Measurements from ENCODE around the gene SIM2. TPM values are rescaled to one million over a fixed set of nuclear protein-coding genes. Genes with fewer than 3 reads are reported as not detected.

The SIM2 gene
- total and polyA plus RNA-seq, 9 donors = 0.01 to 0.23 (median 0.11) TPM; not detected in 4

DNA sequence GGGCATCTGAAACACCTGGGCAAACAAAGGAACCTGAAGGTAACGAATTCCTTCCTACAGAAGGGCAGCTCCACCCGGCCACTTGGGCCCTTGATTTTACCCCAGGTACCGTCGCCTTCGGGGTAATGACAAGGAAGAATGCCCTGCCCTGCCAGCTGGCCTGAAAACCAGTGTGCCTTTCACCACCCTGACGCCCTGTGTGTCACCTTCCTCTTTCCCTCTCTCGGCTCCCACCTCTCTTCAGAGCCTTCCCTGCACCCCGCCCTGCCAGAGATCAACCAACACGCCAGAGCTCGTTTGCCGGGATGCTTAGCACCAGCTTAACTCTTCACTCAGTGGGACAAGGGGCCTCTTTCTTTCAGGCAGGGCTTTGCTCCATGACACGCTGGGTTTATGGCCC, 86.0 kb downstream of the SIM2 start:
- no peaks in the 10 kb centered on the region for H3K4me1 ChIP-seq (ENCODE audit: insufficient read depth)
- intact Hi-C loops (cut with DNase I) = no loop called here
- no peaks in the 10 kb centered on the region for H3K36me3 ChIP-seq
- no peak overlapping the region for H3K27ac ChIP-seq
- no peak overlapping the region for H3K4me3 ChIP-seq
- H3K27me3 ChIP-seq = no peaks in the 10 kb centered on the region
- 95 to 98% (median 97%) methylated on average over 12 of the region's 12 CpGs for WGBS, 3 donors
- DNase-seq = no peak
- TF ChIP-seq, protein P1, sequence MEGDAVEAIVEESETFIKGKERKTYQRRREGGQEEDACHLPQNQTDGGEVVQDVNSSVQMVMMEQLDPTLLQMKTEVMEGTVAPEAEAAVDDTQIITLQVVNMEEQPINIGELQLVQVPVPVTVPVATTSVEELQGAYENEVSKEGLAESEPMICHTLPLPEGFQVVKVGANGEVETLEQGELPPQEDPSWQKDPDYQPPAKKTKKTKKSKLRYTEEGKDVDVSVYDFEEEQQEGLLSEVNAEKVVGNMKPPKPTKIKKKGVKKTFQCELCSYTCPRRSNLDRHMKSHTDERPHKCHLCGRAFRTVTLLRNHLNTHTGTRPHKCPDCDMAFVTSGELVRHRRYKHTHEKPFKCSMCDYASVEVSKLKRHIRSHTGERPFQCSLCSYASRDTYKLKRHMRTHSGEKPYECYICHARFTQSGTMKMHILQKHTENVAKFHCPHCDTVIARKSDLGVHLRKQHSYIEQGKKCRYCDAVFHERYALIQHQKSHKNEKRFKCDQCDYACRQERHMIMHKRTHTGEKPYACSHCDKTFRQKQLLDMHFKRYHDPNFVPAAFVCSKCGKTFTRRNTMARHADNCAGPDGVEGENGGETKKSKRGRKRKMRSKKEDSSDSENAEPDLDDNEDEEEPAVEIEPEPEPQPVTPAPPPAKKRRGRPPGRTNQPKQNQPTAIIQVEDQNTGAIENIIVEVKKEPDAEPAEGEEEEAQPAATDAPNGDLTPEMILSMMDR (IDR thresholded peaks at IDR 0.05) = no peak
- TF ChIP-seq POLR2A (IDR thresholded peaks at IDR 0.05) = no peak
- no peak for TF ChIP-seq EP300 (IDR thresholded peaks at IDR 0.05)
- no peaks in the 10 kb centered on the region for H3K9me3 ChIP-seq

DNA sequence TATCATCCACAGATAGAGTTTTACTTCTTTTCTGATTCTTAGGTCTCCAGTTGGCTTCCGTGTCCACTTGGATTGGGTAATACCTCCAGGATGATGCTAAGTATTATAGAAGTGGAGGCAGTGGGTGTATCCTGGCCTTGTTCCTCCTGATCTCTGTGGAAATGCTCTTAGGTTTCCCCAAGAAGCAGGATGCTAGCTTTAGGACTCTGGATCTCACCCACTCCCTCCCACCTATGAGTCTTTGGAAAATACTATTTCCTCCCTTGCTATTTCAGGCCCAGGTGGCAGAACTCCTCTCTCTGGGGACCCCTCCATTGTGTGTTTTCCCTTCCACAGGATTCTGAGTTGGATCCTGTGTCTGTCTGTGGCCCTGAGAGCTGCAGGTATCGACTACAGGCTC, 86.7 kb downstream of the SIM2 start:
- TF ChIP-seq EP300 (IDR thresholded peaks at IDR 0.05) (no peak), POLR2A (IDR thresholded peaks at IDR 0.05) (no peak)
- TF ChIP-seq, protein P1 (IDR thresholded peaks at IDR 0.05) = no peak
- WGBS, 3 donors = 91 to 96% (median 94%) methylated on average over 2 of the region's 2 CpGs
- no peaks in the 10 kb centered on the region for H3K9me3 ChIP-seq
- intact Hi-C loops (cut with DNase I) = no loop called here
- H3K27me3 ChIP-seq = no peaks in the 10 kb centered on the region
- no peaks in the 10 kb centered on the region for H3K4me1 ChIP-seq (ENCODE audit: insufficient read depth)
- no peaks in the 10 kb centered on the region for H3K36me3 ChIP-seq
- no peak for DNase-seq
- no peak overlapping the region for H3K27ac ChIP-seq
- H3K4me3 ChIP-seq = no peak overlapping the region

DNA sequence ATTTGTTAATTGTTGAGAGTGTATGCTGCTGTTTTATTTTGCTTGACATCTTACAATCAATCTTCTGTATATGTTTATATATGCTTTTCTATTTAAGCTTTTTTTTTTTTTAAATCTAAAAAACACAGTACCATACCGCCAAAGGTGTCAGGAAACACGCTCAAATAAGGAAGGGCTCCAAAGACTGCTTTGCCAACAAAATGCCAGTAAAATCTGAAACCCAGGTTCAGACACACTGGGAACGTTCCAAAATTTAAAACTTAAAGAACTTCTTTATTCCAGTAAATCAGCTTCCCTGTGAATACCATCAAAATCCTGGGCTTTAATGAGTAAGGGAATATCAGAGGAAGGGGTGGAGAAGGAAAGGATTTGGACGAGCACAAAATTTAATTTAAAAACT, 87.3 kb downstream of the SIM2 start:
- no peaks in the 10 kb centered on the region for H3K27me3 ChIP-seq
- H3K9me3 ChIP-seq = no peaks in the 10 kb centered on the region
- no peaks in the 10 kb centered on the region for H3K36me3 ChIP-seq
- intact Hi-C loops (cut with DNase I) = no loop called here
- H3K4me1 ChIP-seq (ENCODE audit: insufficient read depth) = no peaks in the 10 kb centered on the region
- no peak overlapping the region for H3K27ac ChIP-seq
- no peak overlapping the region for H3K4me3 ChIP-seq
- DNase-seq = no peak
- WGBS, 3 donors = 94 to 96% (median 95%) methylated on average over 4 of the region's 4 CpGs
- TF ChIP-seq EP300 (IDR thresholded peaks at IDR 0.05) = no peak
- TF ChIP-seq POLR2A (IDR thresholded peaks at IDR 0.05) = no peak
- TF ChIP-seq, protein P1 (IDR thresholded peaks at IDR 0.05) = no peak

DNA sequence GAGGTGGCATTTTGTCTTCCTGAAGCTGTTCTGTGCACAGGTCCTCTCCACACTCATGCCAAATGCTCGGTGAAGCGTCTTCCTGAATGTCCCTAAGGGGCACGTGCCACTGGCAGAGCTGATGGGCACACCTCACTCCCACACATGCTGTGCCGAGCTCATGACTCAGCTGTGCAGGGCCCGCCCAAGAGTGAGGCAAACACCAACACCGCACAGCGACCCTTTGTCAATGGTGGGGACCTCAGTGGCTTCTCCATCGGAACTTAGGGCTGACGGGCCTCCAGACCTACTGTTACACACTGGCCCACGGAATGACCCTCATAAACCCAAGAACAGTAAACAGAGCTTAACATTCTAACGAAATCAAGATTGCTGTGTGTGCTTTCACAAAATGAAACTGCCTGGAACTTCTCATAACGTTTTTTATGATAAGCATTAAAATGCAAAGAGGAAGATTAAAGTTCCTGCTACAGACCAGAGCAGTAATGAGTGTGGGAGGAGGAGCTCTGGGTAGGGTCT, 89.3 kb downstream of the SIM2 start:
- H3K36me3 ChIP-seq = no peaks in the 10 kb centered on the region
- no peak for DNase-seq
- H3K27ac ChIP-seq = no peak overlapping the region
- intact Hi-C loops (cut with DNase I) = no loop called here
- H3K27me3 ChIP-seq = no peaks in the 10 kb centered on the region
- H3K4me3 ChIP-seq = no peak overlapping the region
- no peak for TF ChIP-seq EP300 (IDR thresholded peaks at IDR 0.05)
- TF ChIP-seq POLR2A (IDR thresholded peaks at IDR 0.05) = no peak
- TF ChIP-seq, protein P1 (IDR thresholded peaks at IDR 0.05) = no peak
- 54 to 61% (median 60%) methylated on average over 12 of the region's 12 CpGs for WGBS, 3 donors
- H3K4me1 ChIP-seq (ENCODE audit: insufficient read depth) = no peaks in the 10 kb centered on the region
- H3K9me3 ChIP-seq = no peaks in the 10 kb centered on the region
